Vagina (tissue), 2 donors: ENCODE results near the gene PSMD6.

Source experiments
- POLR2A ChIP-seq, 2 donors: fragments of 450-650 bp; IDR thresholded peaks; one replicate each; pipeline ENCODE4 v1.6.1; 2017; ENCODE audit warnings: antibody characterized with exemption in 2 of 2, mild to moderate bottlenecking in 2 of 2, moderate library complexity in 2 of 2
- TF ChIP-seq, protein P1 (sequence below), 3 experiments: fragments of 450-650 bp in 2 of 3; fragments of 200-600 bp in 1 of 3; sonication (generic) in 1 of 3; IDR thresholded peaks; one replicate each; pipeline ENCODE4 v1.5.1; 2017 to 2019; ENCODE audit warnings: antibody characterized with exemption in 3 of 3, mild to moderate bottlenecking in 2 of 3, moderate library complexity in 2 of 3

- no peak for TF ChIP-seq POLR2A (IDR thresholded peaks at IDR 0.05)
- TF ChIP-seq, protein P1, sequence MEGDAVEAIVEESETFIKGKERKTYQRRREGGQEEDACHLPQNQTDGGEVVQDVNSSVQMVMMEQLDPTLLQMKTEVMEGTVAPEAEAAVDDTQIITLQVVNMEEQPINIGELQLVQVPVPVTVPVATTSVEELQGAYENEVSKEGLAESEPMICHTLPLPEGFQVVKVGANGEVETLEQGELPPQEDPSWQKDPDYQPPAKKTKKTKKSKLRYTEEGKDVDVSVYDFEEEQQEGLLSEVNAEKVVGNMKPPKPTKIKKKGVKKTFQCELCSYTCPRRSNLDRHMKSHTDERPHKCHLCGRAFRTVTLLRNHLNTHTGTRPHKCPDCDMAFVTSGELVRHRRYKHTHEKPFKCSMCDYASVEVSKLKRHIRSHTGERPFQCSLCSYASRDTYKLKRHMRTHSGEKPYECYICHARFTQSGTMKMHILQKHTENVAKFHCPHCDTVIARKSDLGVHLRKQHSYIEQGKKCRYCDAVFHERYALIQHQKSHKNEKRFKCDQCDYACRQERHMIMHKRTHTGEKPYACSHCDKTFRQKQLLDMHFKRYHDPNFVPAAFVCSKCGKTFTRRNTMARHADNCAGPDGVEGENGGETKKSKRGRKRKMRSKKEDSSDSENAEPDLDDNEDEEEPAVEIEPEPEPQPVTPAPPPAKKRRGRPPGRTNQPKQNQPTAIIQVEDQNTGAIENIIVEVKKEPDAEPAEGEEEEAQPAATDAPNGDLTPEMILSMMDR (IDR thresholded peaks at IDR 0.05), result no peak
Observed at GRCh38 chr3:63984391-63984790, 38.9 kb downstream of the PSMD6 start.
